Activated naive CD4-positive, alpha-beta T cell treated with anti-CD3 and anti-CD28 coated beads, Interleukin-2, amount 10 ng/mL, durations not matched to agents 7 days and 5 days (primary cell): ENCODE measurements around the gene PKIB.

Experiments used
- CTCF ChIA-PET: fragments of 350-600 bp; sonication (Branson Sonifier 250); formaldehyde crosslinking; loops from one replicate; lab custom pipeline; 2021; ENCODE audit warnings: antibody characterized with exemption; lab: Charles Lee
- DNase-seq: peaks from one replicate; pipeline ENCODE4 v3.0.0-alpha.2; 2020
- H3K27ac Mint-ChIP-seq: one replicate; pipeline ENCODE4 v1.8.0; 2021; ENCODE audit warnings: mild to moderate bottlenecking, moderate library complexity, mixed read lengths
- H3K27me3 Mint-ChIP-seq: one replicate; pipeline ENCODE4 v1.8.0; 2021; ENCODE audit warnings: mild to moderate bottlenecking, mixed read lengths
- H3K36me3 Mint-ChIP-seq: one replicate; pipeline ENCODE4 v1.8.0; 2021; ENCODE audit warnings: mixed read lengths
- H3K4me1 Mint-ChIP-seq: one replicate; pipeline ENCODE4 v1.8.0; 2021; ENCODE audit warnings: mixed read lengths
- H3K4me3 Mint-ChIP-seq: one replicate; pipeline ENCODE4 v1.8.0; 2021; ENCODE audit warnings: mild to moderate bottlenecking, moderate library complexity, mixed read lengths
- H3K9me3 Mint-ChIP-seq: one replicate; pipeline ENCODE4 v1.8.0; 2021; ENCODE audit warnings: mixed read lengths

The PKIB gene

DNA sequence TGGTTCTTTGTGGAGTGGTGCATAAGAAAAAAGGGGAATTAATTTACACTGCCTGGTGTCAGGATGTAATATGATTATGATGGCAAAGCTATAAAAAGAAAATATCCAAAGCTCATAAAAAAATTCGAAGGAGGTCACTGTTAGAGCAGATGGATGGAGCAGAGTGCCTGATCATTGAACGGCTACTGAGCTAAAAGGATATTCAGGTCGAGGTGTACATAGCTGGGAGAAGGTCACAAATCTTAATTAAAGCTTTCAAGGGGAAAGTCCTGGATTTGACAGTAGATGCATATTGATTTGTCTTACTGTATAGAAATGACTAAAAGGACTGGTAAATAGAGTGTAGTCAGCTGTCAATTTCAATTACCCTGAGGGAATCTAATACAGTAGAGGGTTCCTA, 84.4 kb downstream of the PKIB start:
- H3K4me1 Mint-ChIP-seq = no peaks in the 10 kb centered on the region
- no peak overlapping the region for H3K4me3 Mint-ChIP-seq
- H3K27me3 Mint-ChIP-seq = no peaks in the 10 kb centered on the region
- no peaks in the 10 kb centered on the region for H3K36me3 Mint-ChIP-seq
- CTCF ChIA-PET = no interaction called here
- no peak for DNase-seq
- H3K9me3 Mint-ChIP-seq = no peaks in the 10 kb centered on the region
- H3K27ac Mint-ChIP-seq = no peak overlapping the region

GRCh38 chr6:122695188-122695587, 85.0 kb downstream of the PKIB start:
- H3K27me3 Mint-ChIP-seq = no peaks in the 10 kb centered on the region
- H3K27ac Mint-ChIP-seq = no peak overlapping the region
- no peaks in the 10 kb centered on the region for H3K4me1 Mint-ChIP-seq
- CTCF ChIA-PET = no interaction called here
- H3K4me3 Mint-ChIP-seq = no peak overlapping the region
- H3K9me3 Mint-ChIP-seq = no peaks in the 10 kb centered on the region
- no peaks in the 10 kb centered on the region for H3K36me3 Mint-ChIP-seq
- DNase-seq = no peak

DNA sequence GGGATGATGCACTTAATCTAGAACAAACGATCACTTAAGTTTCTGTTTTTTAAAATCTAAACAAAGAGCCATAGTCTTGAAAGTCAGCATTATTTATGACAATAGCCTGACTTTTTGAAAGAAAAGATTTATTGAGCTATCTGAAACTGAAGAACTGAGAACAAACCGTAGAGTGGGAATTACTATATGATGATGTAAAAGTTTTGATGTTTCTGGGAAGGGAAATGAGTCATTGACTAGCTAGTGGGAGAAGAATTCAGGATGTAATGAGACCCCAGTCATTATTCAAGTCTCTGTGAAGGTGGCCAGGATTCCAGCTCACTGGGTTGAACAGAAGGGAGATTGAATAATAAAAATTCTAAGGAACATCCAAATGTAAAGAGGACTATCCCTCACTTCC, 85.9 kb downstream of the PKIB start:
- H3K4me1 Mint-ChIP-seq = no peaks in the 10 kb centered on the region
- no peak for DNase-seq
- no peaks in the 10 kb centered on the region for H3K36me3 Mint-ChIP-seq
- H3K27ac Mint-ChIP-seq = no peak overlapping the region
- no peaks in the 10 kb centered on the region for H3K9me3 Mint-ChIP-seq
- H3K4me3 Mint-ChIP-seq = no peak overlapping the region
- H3K27me3 Mint-ChIP-seq = no peaks in the 10 kb centered on the region
- CTCF ChIA-PET = no interaction called here

DNA sequence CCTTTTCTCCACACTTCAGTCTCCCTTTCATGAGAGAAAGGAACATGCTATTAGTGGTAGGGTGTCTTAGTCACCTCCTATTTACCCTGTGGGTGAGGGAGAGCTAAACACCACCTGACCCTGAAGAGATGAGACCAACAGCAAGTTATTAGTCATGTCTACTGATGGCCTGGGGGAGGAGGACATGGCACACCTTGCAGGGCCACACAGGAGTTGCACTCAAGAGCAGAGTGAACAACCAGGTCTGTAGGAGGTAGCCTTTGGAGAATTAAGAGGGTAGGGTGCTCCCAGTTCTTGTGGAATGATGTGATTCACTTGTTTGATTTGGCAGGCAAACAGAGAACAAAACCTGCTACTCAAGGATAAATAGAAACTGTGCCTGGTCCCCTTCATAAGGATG, 86.6 kb downstream of the PKIB start:
- H3K27me3 Mint-ChIP-seq = no peaks in the 10 kb centered on the region
- DNase-seq = no peak
- no peaks in the 10 kb centered on the region for H3K4me1 Mint-ChIP-seq
- no peaks in the 10 kb centered on the region for H3K36me3 Mint-ChIP-seq
- H3K4me3 Mint-ChIP-seq = no peak overlapping the region
- H3K27ac Mint-ChIP-seq = no peak overlapping the region
- H3K9me3 Mint-ChIP-seq = no peaks in the 10 kb centered on the region
- CTCF ChIA-PET = no interaction called here

DNA sequence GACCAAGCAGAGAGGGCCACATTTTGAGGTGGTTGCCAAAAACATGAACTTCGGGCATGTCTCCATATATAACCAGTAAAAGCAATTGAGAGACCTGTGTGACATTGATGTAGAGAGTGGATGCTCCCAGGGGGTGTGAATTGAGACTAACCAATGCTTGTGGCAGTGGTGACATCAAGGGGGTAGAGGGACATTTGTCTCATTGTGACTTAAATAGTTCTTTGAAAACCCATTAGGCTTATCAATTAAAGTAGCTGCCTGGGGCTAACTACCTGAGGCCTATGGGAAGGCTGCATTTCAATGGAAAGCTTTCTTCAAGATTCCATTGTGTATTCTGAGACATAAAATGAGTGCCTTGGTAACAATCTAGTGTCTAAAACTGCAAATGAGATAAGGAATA, 87.3 kb downstream of the PKIB start:
- no peak for DNase-seq
- Mint-ChIP-seq H3K27ac (no peak overlapping the region), H3K27me3 (no peaks in the 10 kb centered on the region), H3K36me3 (no peaks in the 10 kb centered on the region), H3K4me3 (no peak overlapping the region), H3K9me3 (no peaks in the 10 kb centered on the region), H3K4me1 (no peaks in the 10 kb centered on the region)
- CTCF ChIA-PET = no interaction called here

DNA sequence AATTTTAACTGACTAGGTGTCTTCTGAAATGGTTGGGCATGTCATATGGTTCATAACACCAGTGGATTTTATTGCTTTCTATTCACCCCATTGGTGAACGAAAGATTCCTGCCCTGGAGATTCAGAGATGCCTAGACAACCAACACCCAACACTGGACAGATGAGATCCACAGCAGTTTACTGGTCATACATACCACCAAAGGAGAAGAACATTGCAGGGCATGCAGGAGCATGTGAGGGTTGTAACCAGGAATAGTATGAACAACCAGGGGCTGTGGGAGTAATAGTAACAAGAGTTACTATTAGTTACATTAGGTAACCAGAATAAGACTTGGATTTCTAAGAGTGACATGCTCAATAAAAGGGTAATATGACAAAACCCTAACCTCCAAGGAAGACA, 91.5 kb downstream of the PKIB start:
- H3K4me3 Mint-ChIP-seq = no peak overlapping the region
- CTCF ChIA-PET = no interaction called here
- no peaks in the 10 kb centered on the region for H3K36me3 Mint-ChIP-seq
- H3K9me3 Mint-ChIP-seq = no peaks in the 10 kb centered on the region
- H3K4me1 Mint-ChIP-seq = no peaks in the 10 kb centered on the region
- no peak for DNase-seq
- H3K27ac Mint-ChIP-seq = no peak overlapping the region
- H3K27me3 Mint-ChIP-seq = no peaks in the 10 kb centered on the region

GRCh38 chr6:122702841-122703240, 92.6 kb downstream of the PKIB start:
- no peaks in the 10 kb centered on the region for H3K9me3 Mint-ChIP-seq
- CTCF ChIA-PET = no interaction called here
- DNase-seq = no peak
- H3K4me1 Mint-ChIP-seq = no peaks in the 10 kb centered on the region
- no peaks in the 10 kb centered on the region for H3K36me3 Mint-ChIP-seq
- no peak overlapping the region for H3K27ac Mint-ChIP-seq
- no peaks in the 10 kb centered on the region for H3K27me3 Mint-ChIP-seq
- no peak overlapping the region for H3K4me3 Mint-ChIP-seq

- H3K27me3 Mint-ChIP-seq = peaks cover 6% of the 10 kb centered on the region
- no peaks in the 10 kb centered on the region for H3K9me3 Mint-ChIP-seq
- CTCF ChIA-PET = no interaction called here
- no peak overlapping the region for H3K27ac Mint-ChIP-seq
- no peaks in the 10 kb centered on the region for H3K4me1 Mint-ChIP-seq
- no peak overlapping the region for H3K4me3 Mint-ChIP-seq
- DNase-seq = no peak
- H3K36me3 Mint-ChIP-seq = no peaks in the 10 kb centered on the region
These were observed 93.9 kb downstream of the PKIB start for GRCh38 chr6:122704066-122704465.

DNA sequence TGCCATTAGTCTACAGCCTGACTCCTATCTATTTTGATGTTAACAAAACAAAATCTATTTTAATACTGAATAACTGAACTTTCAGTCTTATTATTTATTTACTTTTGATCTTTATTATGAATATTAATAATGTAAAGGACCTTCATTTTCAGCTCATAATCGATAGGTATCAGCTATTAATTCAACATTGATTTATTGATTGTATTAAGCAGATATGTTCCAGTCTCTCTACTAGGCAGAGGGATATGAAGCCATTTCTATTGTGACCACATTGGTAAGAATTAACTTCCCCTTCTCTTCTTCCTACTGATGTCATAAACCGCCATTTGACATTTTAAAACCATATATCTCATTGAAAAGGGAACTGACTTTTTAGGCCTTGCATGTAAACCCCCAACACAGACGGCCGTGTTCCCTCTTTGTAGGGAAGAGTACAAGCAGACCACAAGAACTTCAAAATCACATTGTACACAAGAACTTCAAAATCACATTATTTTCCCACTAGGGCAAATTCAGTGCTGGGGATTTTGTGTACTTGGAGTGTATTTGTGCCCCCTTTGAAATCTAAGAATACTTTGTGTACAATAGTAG, 99.8 kb downstream of the PKIB start:
- Mint-ChIP-seq H3K4me1 (no peaks in the 10 kb centered on the region), H3K27me3 (peaks cover 6% of the 10 kb centered on the region), H3K4me3 (no peak overlapping the region), H3K36me3 (no peaks in the 10 kb centered on the region), H3K9me3 (no peaks in the 10 kb centered on the region), H3K27ac (no peak overlapping the region)
- CTCF ChIA-PET = no interaction called here
- DNase-seq = no peak

GRCh38 chr6:122710908-122711635, 100.9 kb downstream of the PKIB start:
- no peaks in the 10 kb centered on the region for H3K9me3 Mint-ChIP-seq
- no peak for DNase-seq
- H3K36me3 Mint-ChIP-seq = no peaks in the 10 kb centered on the region
- no peaks in the 10 kb centered on the region for H3K4me1 Mint-ChIP-seq
- no peak overlapping the region for H3K27ac Mint-ChIP-seq
- H3K4me3 Mint-ChIP-seq = no peak overlapping the region
- peaks cover 6% of the 10 kb centered on the region for H3K27me3 Mint-ChIP-seq
- CTCF ChIA-PET = no interaction called here

GRCh38 chr6:122712093-122712447, 101.9 kb downstream of the PKIB start:
- DNase-seq = no peak
- CTCF ChIA-PET = interaction anchor here (0.7 to 0.9 kb wide), 2 partner anchors 222 to 344 kb away, joined by 3 read pairs; no protein-coding TSS in a partner anchor
- peaks cover 6% of the 10 kb centered on the region for H3K27me3 Mint-ChIP-seq
- no peak overlapping the region for H3K27ac Mint-ChIP-seq
- H3K4me1 Mint-ChIP-seq = no peaks in the 10 kb centered on the region
- no peaks in the 10 kb centered on the region for H3K9me3 Mint-ChIP-seq
- H3K36me3 Mint-ChIP-seq = no peaks in the 10 kb centered on the region
- no peak overlapping the region for H3K4me3 Mint-ChIP-seq

DNA sequence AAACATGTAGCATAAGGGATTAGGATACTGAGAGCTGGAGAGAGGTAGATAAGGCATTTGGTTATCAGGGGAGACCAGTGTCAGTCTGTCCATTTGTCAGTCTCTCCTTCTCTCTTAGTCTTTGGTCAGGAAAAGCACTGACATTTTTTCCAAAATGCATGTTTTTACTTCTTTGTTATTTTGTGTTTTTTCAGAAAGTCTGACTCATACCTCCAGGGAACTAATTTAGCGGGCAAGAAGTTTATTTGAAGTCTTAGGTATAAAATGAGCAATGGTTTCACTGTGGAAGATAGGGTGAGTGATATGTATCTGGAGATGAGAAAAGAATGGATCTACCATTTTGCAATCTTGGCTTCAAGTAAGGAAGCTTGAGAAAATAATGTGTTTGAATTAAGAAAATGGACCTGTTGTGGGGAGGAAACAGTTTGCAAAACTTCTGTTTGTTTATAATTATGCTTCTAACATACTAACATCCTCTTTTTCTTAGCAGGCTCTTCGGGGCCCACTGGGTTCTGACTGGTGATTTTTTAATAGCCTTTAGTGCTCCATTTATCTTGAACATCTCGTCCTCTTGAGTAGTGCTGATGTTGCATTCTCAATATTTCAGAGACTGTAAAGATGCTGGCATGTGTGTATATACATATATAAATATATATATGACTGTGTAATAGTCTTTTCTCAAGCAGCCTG, 102.4 kb downstream of the PKIB start:
- no peak overlapping the region for H3K4me3 Mint-ChIP-seq
- no peaks in the 10 kb centered on the region for H3K36me3 Mint-ChIP-seq
- H3K9me3 Mint-ChIP-seq = no peaks in the 10 kb centered on the region
- H3K27me3 Mint-ChIP-seq = peaks cover 6% of the 10 kb centered on the region
- no peak overlapping the region for H3K27ac Mint-ChIP-seq
- H3K4me1 Mint-ChIP-seq = no peaks in the 10 kb centered on the region
- no peak for DNase-seq
- CTCF ChIA-PET = interaction anchor here (0.7 to 2.0 kb wide), 4 partner anchors 15 to 344 kb away, joined by 3 to 5 read pairs (median 3); no protein-coding TSS in a partner anchor

GRCh38 chr6:122713138-122713537, 102.9 kb downstream of the PKIB start:
- CTCF ChIA-PET = interaction anchor here (0.9 to 2.0 kb wide), 3 partner anchors 14 to 223 kb away, joined by 3 to 5 read pairs (median 3); no protein-coding TSS in a partner anchor
- no peak overlapping the region for H3K27ac Mint-ChIP-seq
- peaks cover 6% of the 10 kb centered on the region for H3K27me3 Mint-ChIP-seq
- no peaks in the 10 kb centered on the region for H3K9me3 Mint-ChIP-seq
- no peaks in the 10 kb centered on the region for H3K4me1 Mint-ChIP-seq
- no peak overlapping the region for H3K4me3 Mint-ChIP-seq
- no peak for DNase-seq
- H3K36me3 Mint-ChIP-seq = no peaks in the 10 kb centered on the region

- no peaks in the 10 kb centered on the region for H3K36me3 Mint-ChIP-seq
- H3K4me1 Mint-ChIP-seq = no peaks in the 10 kb centered on the region
- CTCF ChIA-PET = interaction anchor here (2.0 kb wide), 1 partner anchor 13 kb away, joined by 5 read pairs; no protein-coding TSS in a partner anchor
- no peaks in the 10 kb centered on the region for H3K9me3 Mint-ChIP-seq
- no peak for DNase-seq
- no peaks in the 10 kb centered on the region for H3K27me3 Mint-ChIP-seq
- H3K27ac Mint-ChIP-seq = no peak overlapping the region
- H3K4me3 Mint-ChIP-seq = no peak overlapping the region
These were observed 103.9 kb downstream of the PKIB start for GRCh38 chr6:122714059-122714458.

DNA sequence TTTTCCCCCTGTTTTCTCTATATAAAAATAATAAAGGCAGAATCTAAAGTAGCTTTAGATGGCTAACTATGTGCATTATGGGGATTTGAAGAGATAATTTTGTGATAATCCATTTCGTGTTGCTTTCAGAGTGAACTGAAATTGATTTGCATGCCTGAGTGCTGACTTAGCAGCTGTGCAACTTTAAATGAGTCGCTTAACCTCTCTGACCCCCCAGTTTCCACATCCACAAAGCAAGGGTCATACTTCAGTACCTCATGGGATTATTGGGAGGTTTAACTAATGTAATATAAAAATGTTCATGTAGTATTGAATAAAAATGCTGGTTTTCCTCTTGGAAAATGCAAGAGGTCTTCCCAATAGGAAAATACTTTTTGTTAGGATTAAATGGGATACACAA, 105.5 kb downstream of the PKIB start:
- H3K9me3 Mint-ChIP-seq = no peaks in the 10 kb centered on the region
- H3K27me3 Mint-ChIP-seq = no peaks in the 10 kb centered on the region
- H3K27ac Mint-ChIP-seq = no peak overlapping the region

More for the DNA sequence above, 105.5 kb downstream of the PKIB start:
- Mint-ChIP-seq H3K4me3 (no peak overlapping the region), H3K36me3 (no peaks in the 10 kb centered on the region), H3K4me1 (no peaks in the 10 kb centered on the region)
- DNase-seq = no peak
- CTCF ChIA-PET = no interaction called here
